ENCODE measurements around the gene PIRT.
"Not testable (repeated sequence)": the region's sequence is repeated elsewhere in the genome, so short reads cannot be mapped to it uniquely, and the experiment has no call there.

Gene PIRT

DNA sequence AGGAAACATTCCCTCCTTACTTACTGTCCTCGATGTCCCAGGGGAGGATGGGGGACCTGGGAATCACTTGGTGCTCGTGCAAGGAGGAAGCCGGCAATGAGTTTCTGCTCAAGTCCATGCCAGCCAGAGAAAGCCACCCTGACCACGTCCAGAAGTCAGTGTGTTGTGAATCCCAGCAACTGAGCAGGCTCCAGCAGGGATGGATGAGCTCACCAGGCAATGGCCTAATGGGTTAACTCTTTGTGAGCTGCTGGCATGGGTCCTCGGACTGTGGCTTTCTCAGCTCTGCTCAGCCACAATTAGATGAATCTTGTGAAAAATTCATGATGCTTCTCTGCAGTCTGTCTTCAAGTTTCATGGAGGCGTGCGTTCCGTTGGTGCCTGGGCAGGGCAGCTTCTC lies at the start of gene PIRT:
TSS of gene PIRT (minus strand) at position 167 of the 400 bp plus-strand sequence. CDS start 12,442 bp downstream, outside the sequence.
- DNase-seq: no peak

DNA sequence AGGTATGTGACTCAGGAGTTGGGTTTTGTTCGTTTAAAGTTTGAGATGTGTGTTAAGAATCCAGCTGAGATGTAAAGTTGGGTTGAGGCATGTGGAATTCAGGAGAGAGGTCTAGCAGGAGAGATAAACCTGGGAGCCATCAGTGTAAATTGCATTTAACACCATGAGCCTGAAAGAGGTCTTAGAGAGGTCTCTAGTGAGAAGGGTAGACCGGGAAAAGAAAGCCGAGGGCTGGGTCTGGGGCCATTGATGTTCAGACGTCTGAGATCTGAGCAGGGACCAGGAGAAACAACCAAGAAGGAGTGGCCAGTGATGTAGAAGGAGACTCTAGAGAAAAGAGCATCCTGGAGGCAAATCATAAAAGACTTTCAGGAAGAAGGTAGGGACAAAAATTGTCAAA lies 44.1 kb upstream of the PIRT start:
- DNase-seq: no peak

DNA sequence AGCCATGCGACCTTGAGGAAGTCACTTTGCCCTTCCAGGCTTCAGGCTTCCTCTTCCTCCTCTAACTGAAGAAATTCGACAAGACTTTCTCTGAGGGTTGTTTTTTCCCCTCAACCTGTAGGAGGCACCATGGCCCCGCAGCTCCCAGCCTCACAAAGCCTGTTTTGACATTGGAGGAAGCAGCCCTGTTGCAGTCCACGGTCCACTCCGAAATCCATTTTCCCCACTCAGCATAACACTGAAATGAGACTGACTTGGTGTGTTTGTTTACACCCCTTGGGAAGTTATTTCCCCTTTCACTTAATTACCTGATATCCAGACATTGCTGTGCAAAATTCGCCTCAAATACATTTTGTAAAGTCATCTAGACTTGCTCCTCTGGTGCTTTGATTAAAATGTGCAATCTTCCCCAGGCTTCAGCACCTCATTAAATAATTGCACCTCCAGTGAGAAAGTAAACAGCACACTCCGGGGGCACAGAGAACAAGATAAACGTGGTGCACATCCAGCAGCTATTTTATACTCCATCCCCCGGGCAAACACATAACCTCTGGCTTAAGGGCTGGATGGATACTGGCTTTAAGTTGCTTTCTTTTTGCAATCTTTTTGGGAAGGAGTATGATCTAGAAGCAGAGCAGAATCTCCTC lies 41.4 kb upstream of the PIRT start:
- DNase-seq: no peak

DNA sequence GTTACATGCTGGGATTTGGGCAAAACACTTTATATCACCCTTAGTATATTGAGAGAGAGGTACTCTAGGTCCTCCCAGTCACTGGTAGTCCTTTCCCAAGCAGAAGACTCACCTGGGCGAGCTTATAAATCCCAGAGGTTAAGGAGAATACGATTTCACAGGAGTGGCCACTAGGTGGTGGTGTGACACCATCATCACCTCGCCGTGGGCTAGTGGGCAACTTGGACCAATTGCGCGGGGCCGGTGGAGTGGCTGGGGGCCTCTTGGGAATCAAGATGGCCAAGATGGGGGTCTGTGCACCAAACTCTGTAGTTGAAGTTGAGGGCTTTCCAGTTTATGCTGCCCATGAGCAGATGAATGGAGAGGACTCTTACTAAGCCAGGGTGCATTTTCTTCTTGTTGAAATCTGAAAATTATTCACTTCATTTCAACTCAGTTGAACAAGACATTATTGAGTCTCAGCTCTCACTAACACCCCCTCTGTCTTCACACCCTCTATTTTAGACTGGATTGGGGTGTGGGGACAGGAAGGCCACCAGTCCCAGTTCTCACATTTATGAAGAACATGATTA lies 38.2 kb upstream of the PIRT start:
- DNase-seq: peak; percentile 26 to 40

DNA sequence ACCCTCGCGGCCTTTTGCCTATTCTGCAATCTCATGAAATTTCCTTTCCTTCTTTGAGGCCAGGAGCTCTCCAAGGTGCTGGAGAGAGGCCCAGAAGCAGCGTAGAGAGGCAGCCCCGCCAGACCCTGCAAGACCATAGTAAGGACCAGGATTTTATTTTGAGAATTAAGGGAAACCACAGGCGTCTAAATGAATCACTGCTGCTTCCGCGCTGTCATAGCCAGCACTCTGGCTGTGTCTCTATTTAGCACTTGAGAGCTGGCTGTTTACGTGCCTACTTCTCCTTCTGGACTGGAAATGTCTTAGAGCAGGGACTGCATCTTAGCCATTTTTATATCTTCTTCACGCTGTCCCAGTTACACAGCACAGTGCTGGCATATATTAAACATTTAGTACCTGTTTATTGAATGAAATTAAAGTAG lies 37.6 kb upstream of the PIRT start:
- DNase-seq: peak; percentile 1 to 12

DNA sequence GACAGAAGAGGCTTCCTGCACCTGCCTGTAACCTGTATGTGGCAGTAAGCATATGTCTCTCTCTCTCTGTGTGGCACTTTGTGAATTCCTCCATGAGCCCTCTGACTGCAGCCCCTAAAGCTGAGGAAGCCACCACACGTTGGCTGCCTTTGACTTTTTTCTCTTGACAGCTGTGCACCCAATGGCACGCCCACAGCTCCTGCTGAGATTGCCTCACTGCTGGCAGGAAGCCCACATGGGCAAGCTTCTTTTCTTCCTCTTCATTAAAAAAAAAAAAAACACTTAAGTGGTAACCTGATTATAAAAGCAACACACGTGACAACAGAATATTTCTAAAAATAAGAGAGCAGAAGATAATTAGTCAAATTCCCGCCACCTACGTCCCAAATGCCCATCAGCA lies 34.0 kb upstream of the PIRT start:
- DNase-seq: no peak

DNA sequence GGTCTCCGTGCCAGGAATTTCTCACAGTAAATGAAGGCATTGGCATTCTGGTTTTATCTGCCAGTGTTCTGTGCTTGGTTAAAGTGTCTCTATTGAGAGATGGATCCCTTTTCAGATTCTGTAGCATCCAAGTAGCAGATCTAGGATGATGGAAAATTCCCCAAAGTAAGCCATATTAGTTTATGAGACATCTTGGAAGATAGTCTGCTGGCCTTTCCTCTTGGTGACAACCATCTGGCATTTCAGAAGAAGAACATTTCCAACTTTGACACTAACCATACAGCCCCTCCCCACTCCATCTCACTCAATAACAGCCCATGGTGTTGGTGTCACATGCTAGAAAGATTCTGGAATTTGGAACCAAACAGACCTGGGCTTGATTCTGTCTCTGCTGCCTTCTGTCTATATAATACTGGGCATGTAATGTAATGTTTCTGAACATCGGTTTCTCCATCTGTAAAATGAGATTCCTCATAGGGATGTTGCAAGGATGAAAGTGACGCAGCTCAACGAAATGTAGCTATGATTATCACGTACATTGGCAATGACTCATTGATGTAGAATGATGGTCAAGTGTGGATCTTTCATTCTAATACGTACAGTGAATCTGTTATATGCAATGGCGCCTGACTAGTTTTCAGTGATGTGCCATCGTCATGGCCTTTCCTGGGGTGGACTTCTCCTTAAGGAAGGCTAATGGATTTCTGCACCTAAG lies 32.6 kb upstream of the PIRT start:
- DNase-seq: no peak

DNA sequence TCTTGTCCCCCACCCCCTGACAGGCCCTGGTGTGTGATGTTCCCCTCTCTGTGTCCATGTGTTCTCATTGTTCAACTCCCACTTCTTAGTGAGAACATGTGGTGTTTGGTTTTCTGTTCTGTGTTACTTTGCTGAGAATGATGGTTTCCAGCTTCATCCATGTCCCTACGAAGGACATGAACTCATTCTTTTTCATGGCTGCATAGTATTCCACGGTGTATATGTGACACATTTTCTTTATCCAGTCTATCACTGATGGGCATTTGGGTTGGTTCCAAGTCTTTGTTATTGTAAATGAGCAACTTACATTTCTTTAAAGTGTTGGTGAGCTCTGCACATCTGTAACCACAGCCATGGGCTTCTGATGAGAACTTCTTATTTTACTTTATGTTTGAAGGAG lies 30.9 kb upstream of the PIRT start:
- not testable (repeated sequence) for DNase-seq

DNA sequence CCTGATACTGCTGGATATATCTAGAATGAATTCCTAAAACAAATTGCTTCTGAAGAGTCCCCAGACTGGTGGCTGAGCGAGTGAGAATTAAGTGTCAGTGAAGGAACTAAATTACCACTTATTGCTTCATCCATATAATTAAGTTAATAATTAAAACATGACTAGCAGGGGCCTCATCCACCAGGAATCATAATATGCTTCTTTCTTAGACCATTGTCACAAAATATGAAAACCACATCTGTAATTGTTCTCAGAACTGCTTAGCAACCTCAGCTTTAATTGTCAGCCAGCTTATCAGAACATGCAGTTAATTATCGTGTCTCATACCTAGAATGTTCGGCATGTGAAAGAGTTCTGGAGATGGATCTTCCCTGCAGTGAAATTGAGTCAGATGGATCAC lies 21.2 kb upstream of the PIRT start:
- no peak for DNase-seq

DNA sequence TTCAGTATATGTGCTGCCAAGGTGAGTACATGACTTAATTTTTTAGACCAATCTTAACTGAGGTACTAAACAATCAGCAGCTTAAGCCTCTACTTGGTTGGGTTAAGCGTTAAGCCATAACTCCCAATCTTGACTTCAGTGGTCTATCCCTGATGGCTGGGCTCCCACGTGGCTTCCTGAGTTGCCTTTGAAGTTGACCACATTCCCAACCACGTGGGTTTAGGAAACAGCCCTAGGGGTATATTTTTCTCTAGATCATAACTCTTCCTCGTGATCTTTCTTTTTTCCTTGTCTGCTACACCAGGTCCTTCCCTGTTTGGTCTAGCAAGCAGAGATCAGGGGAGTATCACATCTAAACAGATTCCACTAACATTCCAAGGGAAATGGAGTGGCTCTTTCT lies 20.1 kb upstream of the PIRT start:
- DNase-seq: no peak

DNA sequence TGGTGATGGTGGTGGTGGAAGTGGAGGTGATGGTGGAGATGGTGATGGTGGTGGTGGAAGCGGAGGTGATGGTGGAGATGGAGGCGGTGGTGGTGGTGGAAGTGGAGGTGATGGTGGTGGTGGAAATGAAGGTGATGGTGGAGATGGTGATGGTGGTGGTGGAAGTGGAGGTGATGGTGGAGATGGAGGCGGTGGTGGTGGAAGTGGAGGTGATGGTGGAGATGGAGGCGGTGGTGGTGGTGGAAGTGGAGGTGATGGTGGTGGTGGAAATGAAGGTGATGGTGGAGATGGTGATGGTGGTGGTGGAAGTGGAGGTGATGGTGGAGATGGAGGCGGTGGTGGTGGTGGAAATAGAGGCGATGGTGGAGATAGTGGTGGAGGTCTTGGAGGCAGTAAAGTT lies 8.7 kb upstream of the PIRT start:
- not testable (repeated sequence) for DNase-seq

DNA sequence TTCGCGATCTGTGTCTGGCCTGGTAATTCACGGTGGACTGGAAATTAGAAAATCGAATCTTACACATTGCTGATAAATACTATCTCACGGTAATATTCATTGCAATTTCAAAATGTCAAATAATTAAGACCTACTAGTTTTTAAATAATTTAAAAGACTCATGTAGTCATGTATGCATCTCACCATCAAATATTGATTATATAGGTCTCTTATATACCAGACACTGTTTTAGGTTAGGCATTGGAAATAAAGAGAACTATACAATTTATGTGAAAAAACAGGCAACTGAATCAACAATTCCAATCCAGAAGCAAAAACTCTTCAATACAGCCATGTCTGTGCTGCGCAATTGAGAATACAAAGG lies 7.5 kb upstream of the PIRT start:
- DNase-seq: no peak

DNA sequence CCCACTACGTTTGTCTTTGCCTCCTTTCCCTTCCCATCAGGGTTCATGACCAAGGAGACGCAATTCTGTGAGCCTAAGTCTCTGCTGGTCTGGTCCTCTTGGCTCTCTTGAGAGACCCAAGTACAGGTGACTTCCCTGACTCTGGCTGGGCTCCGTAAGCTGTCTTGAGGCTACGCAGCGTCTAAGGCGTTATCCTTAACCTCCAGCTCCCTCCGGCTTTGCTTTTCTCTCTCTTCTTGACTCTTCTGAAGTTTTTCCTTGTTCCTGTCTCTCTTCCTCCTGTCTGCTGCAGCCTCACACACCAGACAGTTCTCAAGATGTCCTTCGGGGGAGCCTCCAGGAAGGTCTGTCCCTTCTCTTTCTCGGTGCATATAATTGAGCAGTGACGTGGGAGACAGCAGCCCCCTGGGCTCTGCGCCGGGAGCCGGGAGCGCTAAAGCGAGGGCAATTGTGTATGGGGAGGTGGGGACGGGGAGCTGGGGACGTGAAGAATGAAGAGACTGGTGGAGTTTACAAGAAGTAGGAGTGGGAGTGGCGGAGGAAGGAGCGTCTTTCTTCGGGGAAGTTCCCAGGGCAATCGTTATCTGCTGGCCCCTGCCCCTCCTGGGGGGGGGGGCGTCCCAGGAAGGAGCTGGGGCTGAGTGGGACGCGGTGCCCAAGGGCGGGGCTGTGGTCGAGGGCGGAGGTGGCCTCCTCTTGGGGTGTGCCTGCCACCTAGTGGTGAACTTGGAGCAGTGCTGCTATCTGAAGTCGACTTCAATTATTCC lies 6.9 kb upstream of the PIRT start:
- peak; percentile 70 to 77 for DNase-seq

DNA sequence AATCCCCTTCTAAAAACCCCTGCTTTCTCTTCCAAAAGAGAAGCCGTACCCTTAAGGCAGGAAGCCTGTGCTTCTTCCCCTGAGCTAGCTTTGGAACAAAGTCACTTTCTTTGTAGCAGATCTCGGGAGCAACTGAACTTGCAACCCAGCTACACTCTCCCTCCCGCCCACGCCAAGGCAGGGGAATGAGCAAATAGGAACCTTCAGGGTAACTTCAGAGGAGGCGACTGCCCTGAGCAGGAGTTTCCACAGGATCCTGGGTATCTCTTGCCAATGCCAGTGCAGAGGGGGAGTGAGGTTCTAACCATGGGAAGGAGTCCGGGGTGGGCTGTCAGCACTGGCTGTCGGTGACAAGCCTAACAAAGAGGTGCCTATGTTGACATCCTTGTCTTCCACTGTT lies 5.9 kb upstream of the PIRT start:
- peak; percentile 19 to 37 for DNase-seq

DNA sequence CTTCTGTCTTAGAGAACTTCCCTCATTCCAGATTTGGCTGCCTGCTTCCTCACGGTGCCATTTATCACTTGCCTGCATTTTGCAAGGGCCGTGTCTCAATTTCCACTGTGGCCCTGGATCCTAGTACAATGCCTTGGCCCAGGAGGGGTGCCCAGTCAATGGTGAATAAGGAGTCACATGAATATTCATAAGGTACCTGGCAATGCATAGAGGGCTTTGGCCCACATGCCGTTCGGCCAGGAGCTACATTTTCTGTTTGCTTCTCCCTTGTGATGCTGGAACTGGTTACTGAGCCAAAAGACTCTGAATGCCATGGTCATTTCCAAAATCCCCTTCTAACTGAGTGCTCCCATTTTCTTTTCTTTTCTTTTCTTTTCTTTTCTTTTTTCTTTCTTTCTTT lies 4.8 kb upstream of the PIRT start:
- no peak for DNase-seq

DNA sequence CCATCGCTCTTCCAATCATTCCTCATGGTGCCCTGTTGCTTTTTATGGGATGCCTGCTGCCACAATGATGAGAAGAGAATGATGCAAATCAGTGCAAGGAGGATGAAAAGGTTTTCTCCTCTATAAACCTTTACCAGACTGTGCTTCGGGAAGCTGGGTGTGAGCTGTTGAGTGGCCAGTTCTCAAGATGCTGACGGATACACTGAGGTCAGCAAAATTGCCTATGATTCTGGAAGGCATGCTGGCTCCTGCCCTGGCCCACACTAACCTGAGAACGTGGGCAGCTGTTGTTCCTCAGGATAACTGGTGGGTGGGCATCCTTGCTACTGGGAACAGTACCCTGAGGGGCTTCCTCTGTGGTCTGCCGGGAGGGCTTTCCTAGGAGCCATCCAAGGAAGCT lies 795 bp upstream of the PIRT start:
- no peak for DNase-seq

DNA sequence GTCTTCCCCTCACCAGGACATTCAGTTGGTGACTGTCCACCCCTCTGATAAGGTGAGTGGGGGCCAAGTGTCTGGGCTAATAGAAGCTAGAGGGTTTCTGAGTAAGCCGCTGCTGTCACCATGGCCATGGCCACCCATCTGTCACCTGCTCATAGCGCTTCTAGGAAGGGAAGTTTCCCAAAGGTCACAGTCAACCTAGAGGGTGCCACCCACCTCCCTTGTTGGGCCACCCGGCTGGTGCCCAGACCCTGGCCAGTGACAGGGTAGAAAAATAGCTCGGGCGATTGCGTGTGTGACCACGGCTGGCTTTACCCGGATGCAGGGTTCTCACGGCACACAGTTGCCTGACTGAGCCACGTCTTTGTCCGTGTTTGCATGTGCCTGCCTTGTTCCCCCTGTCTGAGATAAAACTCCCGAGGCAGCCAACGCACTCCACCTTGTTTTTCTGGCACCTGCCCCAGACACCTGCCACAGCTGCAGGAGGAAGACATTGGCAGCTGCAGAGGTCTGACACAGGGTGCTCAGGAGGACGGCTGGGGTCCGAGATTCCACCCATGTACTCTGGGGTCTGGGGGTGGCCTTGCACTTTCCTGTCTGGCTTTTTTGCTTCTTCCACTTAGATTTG lies 809 bp downstream of the PIRT start:
- no peak for DNase-seq

DNA sequence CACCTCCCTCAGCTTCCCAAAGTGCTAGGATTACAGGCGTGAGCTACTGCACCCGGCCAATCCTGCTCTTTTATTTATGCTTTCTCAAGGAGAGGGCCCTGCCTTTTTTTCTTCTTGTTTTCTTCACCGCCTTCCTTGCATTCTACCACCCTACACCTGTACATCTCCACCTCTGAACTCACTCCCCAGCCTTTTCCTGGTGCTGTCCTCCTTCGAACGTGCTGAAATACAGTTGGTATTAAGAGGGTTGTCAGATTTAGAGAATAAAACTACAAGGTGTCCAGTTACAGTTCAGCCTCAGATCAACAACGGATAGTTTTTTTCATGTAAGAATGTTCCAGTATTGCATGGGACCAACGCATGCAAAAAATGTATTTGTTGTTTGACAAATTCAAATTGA lies 1.7 kb downstream of the PIRT start:
- no peak for DNase-seq

DNA sequence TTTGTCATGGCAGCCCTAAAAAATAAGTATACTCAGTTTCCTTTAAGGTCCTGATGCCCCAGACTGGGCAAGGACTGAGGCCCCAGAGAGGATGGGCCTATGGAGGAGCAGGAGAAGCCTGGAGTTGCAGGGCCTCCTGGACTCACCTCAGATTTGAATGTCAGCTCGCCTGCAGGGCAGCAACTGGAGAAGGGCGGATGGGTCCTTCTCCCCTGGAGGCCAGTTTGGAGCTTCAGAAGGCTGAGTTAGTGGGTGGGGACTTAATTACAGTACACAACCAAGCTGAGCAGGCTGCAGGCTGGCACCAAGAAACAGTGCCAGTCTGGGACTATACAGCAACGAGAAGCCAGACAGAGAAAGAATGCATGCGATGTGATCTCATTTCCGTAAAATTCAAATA lies 6.2 kb downstream of the PIRT start:
- no peak for DNase-seq

DNA sequence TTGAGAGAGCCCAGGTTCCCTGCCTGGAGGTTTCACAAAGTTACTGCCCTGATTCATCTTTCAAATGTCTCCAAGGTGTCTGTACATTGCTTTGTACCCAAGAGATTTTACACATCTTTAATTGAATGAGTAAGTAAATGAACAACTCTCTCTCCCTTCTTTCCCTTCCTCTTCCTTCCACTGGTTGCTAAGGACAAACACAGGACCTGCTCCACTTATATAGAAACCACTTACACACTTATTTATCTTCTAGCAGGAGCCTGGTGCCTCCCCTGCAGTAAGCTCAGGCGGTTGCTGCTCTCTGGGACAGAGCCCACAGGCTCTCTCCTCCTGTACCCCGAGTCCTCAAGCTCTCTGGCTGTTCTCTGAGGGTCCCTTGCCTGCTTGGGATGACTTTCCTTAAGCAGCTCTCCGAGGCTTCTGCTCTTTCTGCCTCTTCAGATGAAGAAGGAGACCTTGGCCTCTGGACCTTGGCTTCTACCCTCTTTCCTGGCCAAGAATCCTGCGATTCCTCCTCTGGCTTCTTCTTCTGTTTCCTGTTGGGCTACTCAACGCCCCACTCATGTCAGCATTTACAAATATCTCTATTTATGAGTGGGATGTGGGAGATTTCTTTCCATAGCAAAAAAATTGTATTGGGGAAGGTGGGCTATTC lies 9.9 kb downstream of the PIRT start:
- no peak for DNase-seq

DNA sequence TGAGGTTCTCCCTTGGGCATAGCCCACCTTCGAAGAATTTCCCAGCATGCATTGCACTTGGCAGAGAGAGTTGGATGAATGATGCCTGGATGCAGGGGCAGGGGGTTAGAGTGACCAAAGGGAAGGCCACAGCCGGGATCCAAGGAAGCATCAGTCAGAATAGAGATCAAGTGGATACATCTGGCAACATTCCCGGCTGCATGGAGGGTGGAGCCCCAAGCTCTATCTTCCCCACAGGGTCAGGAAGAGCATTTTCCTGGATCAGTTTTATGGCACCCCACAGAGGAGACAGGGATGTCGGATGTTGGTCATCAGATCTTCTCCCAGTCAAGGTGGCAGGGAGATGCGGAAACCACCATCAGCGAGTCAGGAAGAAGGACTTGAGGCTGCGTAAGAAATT lies 13.0 kb downstream of the PIRT start:
- no peak for DNase-seq

DNA sequence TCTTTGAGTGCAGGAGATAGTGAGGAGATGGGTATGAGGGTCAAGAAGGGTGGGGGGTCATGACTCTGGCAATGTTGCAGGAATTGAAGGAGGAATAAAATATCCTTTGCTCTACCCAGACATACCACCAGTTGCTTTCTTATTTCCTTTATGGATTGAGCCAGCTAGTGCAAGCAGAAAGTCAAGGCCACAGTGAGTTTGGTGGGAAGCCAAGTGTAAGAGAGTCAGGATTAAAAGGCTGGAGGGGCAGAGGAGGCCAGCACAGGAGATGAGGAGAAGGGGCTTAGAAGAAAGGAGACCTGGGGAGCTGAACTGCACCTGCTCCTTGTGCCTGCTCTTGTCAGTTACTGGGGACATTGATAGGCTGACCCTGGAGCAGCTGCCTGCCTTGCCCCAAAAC lies 16.1 kb downstream of the PIRT start:
- no peak for DNase-seq

DNA sequence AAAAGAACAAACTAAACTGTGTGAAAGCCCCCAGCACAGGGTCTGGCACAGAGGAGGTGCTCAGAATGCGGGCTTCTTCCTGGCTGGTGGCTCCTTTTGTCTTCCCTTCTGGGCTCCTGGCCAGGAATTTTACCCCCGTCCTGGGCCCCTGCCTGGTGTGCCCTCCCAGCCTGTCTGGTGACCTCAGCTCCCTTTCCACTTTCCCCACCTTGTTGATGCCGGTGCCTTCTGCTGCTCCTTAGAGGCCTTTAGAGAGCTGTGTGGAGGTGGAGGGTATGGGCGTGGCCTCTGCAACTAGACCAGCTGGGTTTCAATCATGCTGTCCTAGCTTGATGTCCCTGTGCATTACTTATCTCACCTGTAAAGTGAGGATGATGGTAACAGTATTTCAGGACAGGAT lies 16.8 kb downstream of the PIRT start:
- no peak for DNase-seq

All from activated CD4-positive, alpha-beta T cell treated with anti-CD3 and anti-CD28 coated beads, Interleukin-2, amount 50 U/mL, for 48 hours (primary cell).